Neural cell (in vitro differentiated cells): ENCODE data around the gene CCND3.

Source experiments
- EP300 ChIP-seq: fragments of 450-650 bp; conservative IDR thresholded peaks from 2 replicates; pipeline ENCODE4 v1.6.1; 2014; ENCODE audit warnings: antibody characterized with exemption, mild to moderate bottlenecking, moderate library complexity; ENCODE audit not compliant: poor library complexity, severe bottlenecking
- EZH2 ChIP-seq: fragments of 200-600, 300-800 bp; shearing (Covaris generic), sonication (generic); IDR thresholded peaks from 2 replicates; pipeline ENCODE4 v1.6.1; 2014; ENCODE audit warnings: antibody characterized with exemption, low read length, borderline replicate concordance, mild to moderate bottlenecking; ENCODE audit not compliant: insufficient read depth, poor library complexity, severe bottlenecking
- MXI1 ChIP-seq: fragments of 450-650 bp; conservative IDR thresholded peaks from 2 replicates; pipeline ENCODE4 v1.6.1; 2014; ENCODE audit warnings: antibody characterized with exemption, mild to moderate bottlenecking; ENCODE audit not compliant: poor library complexity, severe bottlenecking
- POLR2AphosphoS5 ChIP-seq: IDR thresholded peaks from 2 replicates; pipeline ENCODE4 v1.6.1; 2012
- RAD21 ChIP-seq: fragments of 450-650 bp; conservative IDR thresholded peaks from 2 replicates; pipeline ENCODE4 v1.6.1; 2014; ENCODE audit warnings: antibody characterized with exemption, mild to moderate bottlenecking, moderate library complexity
- SMC3 ChIP-seq: fragments of 450-650 bp; conservative IDR thresholded peaks from 2 replicates; pipeline ENCODE4 v1.6.1; 2014; ENCODE audit warnings: antibody characterized with exemption, mild to moderate bottlenecking, moderate library complexity; ENCODE audit not compliant: poor library complexity
- TAF1 ChIP-seq: IDR thresholded peaks from 2 replicates; pipeline ENCODE4 v1.6.1; 2012; ENCODE audit warnings: low read depth
- TF ChIP-seq, protein P1 (sequence below): fragments of 450-650 bp; IDR thresholded peaks from 2 replicates; pipeline ENCODE4 v1.5.1; 2014; ENCODE audit warnings: antibody characterized with exemption, mild to moderate bottlenecking, moderate library complexity; ENCODE audit not compliant: poor library complexity, severe bottlenecking
- TF ChIP-seq, protein P2 (sequence below): IDR thresholded peaks from 2 replicates; pipeline ENCODE4 v1.6.1; 2012; ENCODE audit warnings: borderline replicate concordance

DNA sequence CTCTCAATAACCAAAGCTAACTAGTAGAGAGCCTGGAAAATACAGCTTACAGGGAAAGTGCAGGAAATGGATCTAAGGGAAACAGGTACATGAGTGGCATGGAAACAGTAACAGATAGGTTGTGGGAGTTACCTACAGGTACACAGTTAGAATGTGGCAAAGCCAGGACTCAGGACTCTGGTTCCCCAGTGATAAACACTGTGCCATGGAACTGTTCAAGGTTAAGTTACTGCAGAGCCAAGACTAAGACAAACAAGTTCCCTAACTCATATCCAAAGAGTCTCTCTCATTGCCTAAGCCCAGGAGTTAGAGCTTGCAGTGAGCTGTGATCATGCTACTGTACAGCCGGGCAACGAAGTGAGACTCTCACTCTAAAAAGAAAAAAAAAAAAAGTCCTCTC lies 27.3 kb downstream of the CCND3 start:
- TF ChIP-seq, protein P1, sequence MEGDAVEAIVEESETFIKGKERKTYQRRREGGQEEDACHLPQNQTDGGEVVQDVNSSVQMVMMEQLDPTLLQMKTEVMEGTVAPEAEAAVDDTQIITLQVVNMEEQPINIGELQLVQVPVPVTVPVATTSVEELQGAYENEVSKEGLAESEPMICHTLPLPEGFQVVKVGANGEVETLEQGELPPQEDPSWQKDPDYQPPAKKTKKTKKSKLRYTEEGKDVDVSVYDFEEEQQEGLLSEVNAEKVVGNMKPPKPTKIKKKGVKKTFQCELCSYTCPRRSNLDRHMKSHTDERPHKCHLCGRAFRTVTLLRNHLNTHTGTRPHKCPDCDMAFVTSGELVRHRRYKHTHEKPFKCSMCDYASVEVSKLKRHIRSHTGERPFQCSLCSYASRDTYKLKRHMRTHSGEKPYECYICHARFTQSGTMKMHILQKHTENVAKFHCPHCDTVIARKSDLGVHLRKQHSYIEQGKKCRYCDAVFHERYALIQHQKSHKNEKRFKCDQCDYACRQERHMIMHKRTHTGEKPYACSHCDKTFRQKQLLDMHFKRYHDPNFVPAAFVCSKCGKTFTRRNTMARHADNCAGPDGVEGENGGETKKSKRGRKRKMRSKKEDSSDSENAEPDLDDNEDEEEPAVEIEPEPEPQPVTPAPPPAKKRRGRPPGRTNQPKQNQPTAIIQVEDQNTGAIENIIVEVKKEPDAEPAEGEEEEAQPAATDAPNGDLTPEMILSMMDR = no peak
- TF ChIP-seq EZH2 = no peak
- no peak for TF ChIP-seq RAD21
- no peak for TF ChIP-seq EP300
- TF ChIP-seq, protein P2, sequence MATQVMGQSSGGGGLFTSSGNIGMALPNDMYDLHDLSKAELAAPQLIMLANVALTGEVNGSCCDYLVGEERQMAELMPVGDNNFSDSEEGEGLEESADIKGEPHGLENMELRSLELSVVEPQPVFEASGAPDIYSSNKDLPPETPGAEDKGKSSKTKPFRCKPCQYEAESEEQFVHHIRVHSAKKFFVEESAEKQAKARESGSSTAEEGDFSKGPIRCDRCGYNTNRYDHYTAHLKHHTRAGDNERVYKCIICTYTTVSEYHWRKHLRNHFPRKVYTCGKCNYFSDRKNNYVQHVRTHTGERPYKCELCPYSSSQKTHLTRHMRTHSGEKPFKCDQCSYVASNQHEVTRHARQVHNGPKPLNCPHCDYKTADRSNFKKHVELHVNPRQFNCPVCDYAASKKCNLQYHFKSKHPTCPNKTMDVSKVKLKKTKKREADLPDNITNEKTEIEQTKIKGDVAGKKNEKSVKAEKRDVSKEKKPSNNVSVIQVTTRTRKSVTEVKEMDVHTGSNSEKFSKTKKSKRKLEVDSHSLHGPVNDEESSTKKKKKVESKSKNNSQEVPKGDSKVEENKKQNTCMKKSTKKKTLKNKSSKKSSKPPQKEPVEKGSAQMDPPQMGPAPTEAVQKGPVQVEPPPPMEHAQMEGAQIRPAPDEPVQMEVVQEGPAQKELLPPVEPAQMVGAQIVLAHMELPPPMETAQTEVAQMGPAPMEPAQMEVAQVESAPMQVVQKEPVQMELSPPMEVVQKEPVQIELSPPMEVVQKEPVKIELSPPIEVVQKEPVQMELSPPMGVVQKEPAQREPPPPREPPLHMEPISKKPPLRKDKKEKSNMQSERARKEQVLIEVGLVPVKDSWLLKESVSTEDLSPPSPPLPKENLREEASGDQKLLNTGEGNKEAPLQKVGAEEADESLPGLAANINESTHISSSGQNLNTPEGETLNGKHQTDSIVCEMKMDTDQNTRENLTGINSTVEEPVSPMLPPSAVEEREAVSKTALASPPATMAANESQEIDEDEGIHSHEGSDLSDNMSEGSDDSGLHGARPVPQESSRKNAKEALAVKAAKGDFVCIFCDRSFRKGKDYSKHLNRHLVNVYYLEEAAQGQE = no peak
- no peak for TF ChIP-seq TAF1
- no peak for TF ChIP-seq POLR2AphosphoS5
- TF ChIP-seq MXI1 = no peak
- TF ChIP-seq SMC3 = no peak
